ENCODE results near the gene VEZT. TPM values are rescaled to one million over a fixed set of nuclear protein-coding genes. Genes with fewer than 3 reads are reported as not detected.

The VEZT gene
- total and polyA plus RNA-seq, 10 of the 15 experiments (the other 5 are each of a cell fraction or from before 2014, with no cell fraction given), result 32.8 to 134 (median 66.2) TPM

GRCh38 chr12:95257541-95257940, 39.9 kb downstream of the VEZT start:
- Histone ChIP-seq H3K9ac (ENCODE audit: control insufficient read depth, insufficient read depth, low read length) (no peak overlapping the region), H3K9me3 (replicated peaks; ENCODE audit: control insufficient read depth, insufficient read depth, low read length) (no peaks in the 10 kb centered on the region), H2AFZ (ENCODE audit: control insufficient read depth, low read depth, low read length) (no peak overlapping the region), H3K79me2 (ENCODE audit: control insufficient read depth, insufficient read depth, low read length) (no peaks in the 10 kb centered on the region), H3K36me3 (ENCODE audit: control insufficient read depth in 2 of 2, insufficient read depth in 2 of 2, low read length in 1 of 2) (peaks cover 2 to 7% of the 10 kb centered on the region in 2 experiments; a peak in 3 of 4 replicates), H3K27me3 (replicated peaks in 1 of 2; ENCODE audit: control insufficient read depth in 2 of 2, insufficient read depth in 2 of 2, low read length in 1 of 2) (no peaks in the 10 kb centered on the region), H4K20me1 (ENCODE audit: control insufficient read depth, insufficient read depth) (no peaks in the 10 kb centered on the region), H3K27ac (ENCODE audit: control insufficient read depth, insufficient read depth) (no peak overlapping the region), H3K4me3 (no peak overlapping the region), H3K4me1 (ENCODE audit: control insufficient read depth, insufficient read depth, low read length) (no peaks in the 10 kb centered on the region), H3K4me2 (ENCODE audit: control insufficient read depth, insufficient read depth) (no peak overlapping the region)
- POLR2A ChIA-PET, result no interaction called here
- DNase-seq (ENCODE audit: low read depth, low spot score) (no peak), FAIRE-seq (no peak), ATAC-seq (no peak)
- RAD21 ChIA-PET (ENCODE audit: unreplicated experiment), result no interaction called here
- intact Hi-C loops (cut with micrococcal nuclease; ENCODE audit: unreplicated experiment), result no loop called here
- no TSS peak for BruUV-seq (replicated peaks)
- CTCF ChIA-PET, result interaction anchor here (0.6 kb wide), 1 partner anchor 16 kb away, joined by 3 read pairs; no protein-coding TSS in a partner anchor
- WGBS (ENCODE audit: insufficient coverage, insufficient replicate concordance, low lambda C conversion rate, missing lambda C conversion rate), result 100% methylated on average over 3 of the region's 3 CpGs
- SMC1A ChIA-PET (ENCODE audit: uncharacterized antibody, unreplicated experiment), result no interaction called here
- in situ Hi-C loops (cut with MboI), result no loop called here
- TF ChIP-seq, protein P1, sequence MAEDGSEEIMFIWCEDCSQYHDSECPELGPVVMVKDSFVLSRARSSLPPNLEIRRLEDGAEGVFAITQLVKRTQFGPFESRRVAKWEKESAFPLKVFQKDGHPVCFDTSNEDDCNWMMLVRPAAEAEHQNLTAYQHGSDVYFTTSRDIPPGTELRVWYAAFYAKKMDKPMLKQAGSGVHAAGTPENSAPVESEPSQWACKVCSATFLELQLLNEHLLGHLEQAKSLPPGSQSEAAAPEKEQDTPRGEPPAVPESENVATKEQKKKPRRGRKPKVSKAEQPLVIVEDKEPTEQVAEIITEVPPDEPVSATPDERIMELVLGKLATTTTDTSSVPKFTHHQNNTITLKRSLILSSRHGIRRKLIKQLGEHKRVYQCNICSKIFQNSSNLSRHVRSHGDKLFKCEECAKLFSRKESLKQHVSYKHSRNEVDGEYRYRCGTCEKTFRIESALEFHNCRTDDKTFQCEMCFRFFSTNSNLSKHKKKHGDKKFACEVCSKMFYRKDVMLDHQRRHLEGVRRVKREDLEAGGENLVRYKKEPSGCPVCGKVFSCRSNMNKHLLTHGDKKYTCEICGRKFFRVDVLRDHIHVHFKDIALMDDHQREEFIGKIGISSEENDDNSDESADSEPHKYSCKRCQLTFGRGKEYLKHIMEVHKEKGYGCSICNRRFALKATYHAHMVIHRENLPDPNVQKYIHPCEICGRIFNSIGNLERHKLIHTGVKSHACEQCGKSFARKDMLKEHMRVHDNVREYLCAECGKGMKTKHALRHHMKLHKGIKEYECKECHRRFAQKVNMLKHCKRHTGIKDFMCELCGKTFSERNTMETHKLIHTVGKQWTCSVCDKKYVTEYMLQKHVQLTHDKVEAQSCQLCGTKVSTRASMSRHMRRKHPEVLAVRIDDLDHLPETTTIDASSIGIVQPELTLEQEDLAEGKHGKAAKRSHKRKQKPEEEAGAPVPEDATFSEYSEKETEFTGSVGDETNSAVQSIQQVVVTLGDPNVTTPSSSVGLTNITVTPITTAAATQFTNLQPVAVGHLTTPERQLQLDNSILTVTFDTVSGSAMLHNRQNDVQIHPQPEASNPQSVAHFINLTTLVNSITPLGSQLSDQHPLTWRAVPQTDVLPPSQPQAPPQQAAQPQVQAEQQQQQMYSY (CRISPR knock-in tag; IDR thresholded peaks at IDR 0.05), result no peak
- no peak for TF ChIP-seq KLF5 (IDR thresholded peaks at IDR 0.05; ENCODE audit: partially characterized antibody)
- TF ChIP-seq EZH2 (IDR thresholded peaks at IDR 0.05; ENCODE audit: borderline replicate concordance, control insufficient read depth, low read depth, low read length), result no peak
- no peak for TF ChIP-seq ATF3 (IDR thresholded peaks at IDR 0.05; ENCODE audit: borderline replicate concordance, extremely low read depth, low read depth, low read length)
- TF ChIP-seq IKZF2 (IDR thresholded peaks at IDR 0.05), result no peak
